ENCODE data around the gene MMS19.

MMS19 gene

GRCh38 chr10:97494863-97495506, 3.2 kb downstream of the MMS19 start:
- no peaks in the 10 kb centered on the region for H3K9me3 ChIP-seq (ENCODE audit: insufficient read depth, low read length, severe bottlenecking)
- DNase-seq: no peak
- H3K9ac ChIP-seq (ENCODE audit: low read depth, low read length): no peak overlapping the region
- H4K20me1 ChIP-seq (ENCODE audit: insufficient read depth, low read length): peaks cover 70% of the 10 kb centered on the region
- H3K36me3 ChIP-seq (ENCODE audit: insufficient read depth, low read length): peaks cover 29% of the 10 kb centered on the region
- ATAC-seq (ENCODE audit: insufficient read depth, low read depth): no peak
- no peak overlapping the region for H3K4me3 ChIP-seq (ENCODE audit: low read depth in 1 of 2, low read length in 2 of 2)
- H2AFZ ChIP-seq (ENCODE audit: low read depth, low read length): no peak overlapping the region
- H3K27me3 ChIP-seq (ENCODE audit: insufficient read depth, low read length, poor library complexity): peaks cover 12% of the 10 kb centered on the region
- peaks cover 40% of the 10 kb centered on the region for H3K4me1 ChIP-seq (ENCODE audit: insufficient read depth, low read length)
- H3K4me2 ChIP-seq (ENCODE audit: insufficient read depth, low read length): peak overlapping the region; percentile 92; the same call in 1 of the 2 replicates
- no peak overlapping the region for H3K27ac ChIP-seq (ENCODE audit: low read length)
- TF ChIP-seq CTCF (IDR thresholded peaks at IDR 0.05; ENCODE audit: borderline replicate concordance, extremely low read depth, low read length, poor library complexity, severe bottlenecking) (no peak), EZH2 (IDR thresholded peaks at IDR 0.05; ENCODE audit: borderline replicate concordance, low read depth, low read length, severe bottlenecking) (no peak)
- peaks cover 81% of the 10 kb centered on the region for H3K79me2 ChIP-seq (ENCODE audit: insufficient read depth, low read length)

GRCh38 chr10:97494151-97494550, 4.1 kb downstream of the MMS19 start:
- H3K4me3 ChIP-seq (ENCODE audit: low read depth in 1 of 2, low read length in 2 of 2): no peak overlapping the region
- peaks cover 32% of the 10 kb centered on the region for H3K4me1 ChIP-seq (ENCODE audit: insufficient read depth, low read length)
- H3K27ac ChIP-seq (ENCODE audit: low read length): no peak overlapping the region
- H3K9ac ChIP-seq (ENCODE audit: low read depth, low read length): no peak overlapping the region
- no peak overlapping the region for H2AFZ ChIP-seq (ENCODE audit: low read depth, low read length)
- peaks cover 89% of the 10 kb centered on the region for H3K79me2 ChIP-seq (ENCODE audit: insufficient read depth, low read length)
- no peak for TF ChIP-seq EZH2 (IDR thresholded peaks at IDR 0.05; ENCODE audit: borderline replicate concordance, low read depth, low read length, severe bottlenecking)
- TF ChIP-seq CTCF (IDR thresholded peaks at IDR 0.05; ENCODE audit: borderline replicate concordance, extremely low read depth, low read length, poor library complexity, severe bottlenecking): no peak
- peaks cover 29% of the 10 kb centered on the region for H3K36me3 ChIP-seq (ENCODE audit: insufficient read depth, low read length)
- 0 out of 2 replicates have a peak overlapping the region, but pooled peaks have one; percentile 10 for H3K4me2 ChIP-seq (ENCODE audit: insufficient read depth, low read length)
- ATAC-seq (ENCODE audit: insufficient read depth, low read depth) (no peak), DNase-seq (no peak)
- peaks cover 4% of the 10 kb centered on the region for H3K27me3 ChIP-seq (ENCODE audit: insufficient read depth, low read length, poor library complexity)
- H3K9me3 ChIP-seq (ENCODE audit: insufficient read depth, low read length, severe bottlenecking): no peaks in the 10 kb centered on the region
- H4K20me1 ChIP-seq (ENCODE audit: insufficient read depth, low read length): peaks cover 72% of the 10 kb centered on the region

- Histone ChIP-seq H3K4me1 (ENCODE audit: insufficient read depth, low read length) (peaks cover 9% of the 10 kb centered on the region; the same call in 1 of the 2 replicates), H3K9ac (ENCODE audit: low read depth, low read length) (no peak overlapping the region), H3K4me2 (ENCODE audit: insufficient read depth, low read length) (no peak overlapping the region), H2AFZ (ENCODE audit: low read depth, low read length) (no peak overlapping the region), H3K27ac (ENCODE audit: low read length) (no peak overlapping the region), H3K36me3 (ENCODE audit: insufficient read depth, low read length) (peaks cover 34% of the 10 kb centered on the region), H3K79me2 (ENCODE audit: insufficient read depth, low read length) (peaks cover 97% of the 10 kb centered on the region), H3K27me3 (ENCODE audit: insufficient read depth, low read length, poor library complexity) (no peaks in the 10 kb centered on the region), H3K9me3 (ENCODE audit: insufficient read depth, low read length, severe bottlenecking) (no peaks in the 10 kb centered on the region), H3K4me3 (ENCODE audit: low read depth in 1 of 2, low read length in 2 of 2) (no peak overlapping the region), H4K20me1 (ENCODE audit: insufficient read depth, low read length) (peaks cover 71% of the 10 kb centered on the region)
- TF ChIP-seq CTCF (IDR thresholded peaks at IDR 0.05; ENCODE audit: borderline replicate concordance, extremely low read depth, low read length, poor library complexity, severe bottlenecking) (no peak), EZH2 (IDR thresholded peaks at IDR 0.05; ENCODE audit: borderline replicate concordance, low read depth, low read length, severe bottlenecking) (no peak)
- DNase-seq (no peak), ATAC-seq (ENCODE audit: insufficient read depth, low read depth) (no peak)
Measured at GRCh38 chr10:97490592-97490991, 7.6 kb downstream of the MMS19 start.

All from DND-41 (cell line).